MCF 10A (cell line): Measurements from ENCODE around the gene GLYATL3. TPM values are rescaled to one million over a fixed set of nuclear protein-coding genes. Genes with fewer than 3 reads are reported as not detected.

Source experiments
- BruUV-seq: library from RNA; stranded (reverse); fragments of 400-500 nt; replicated peaks from 2 replicates; lab custom pipeline; 2021; lab: Mats Ljungman, UMichigan
- CTCF ChIA-PET: fragments of 300-600 bp; sonication (Branson Sonifier 250); formaldehyde crosslinking; extraction: SDS; loops from one replicate; lab custom pipeline; 2021; ENCODE audit warnings: antibody characterized with exemption, inconsistent platforms; lab: Yijun Ruan, JAX
- POLR2A ChIA-PET: fragments of 300-600, 350-650 bp; sonication (Branson Sonifier 250); formaldehyde crosslinking; extraction: SDS; loops from one replicate; lab custom pipeline; 2020; ENCODE audit warnings: antibody characterized with exemption, inconsistent platforms; lab: Yijun Ruan, JAX
- DNase-seq: peaks from one replicate; pipeline ENCODE4 v3.0.0-alpha.2; 2018; ENCODE audit not compliant: unreplicated experiment
- H3K27ac Mint-ChIP-seq: one replicate; pipeline ENCODE4 v1.8.0; 2022; ENCODE audit warnings: mild to moderate bottlenecking, low read depth, mixed read lengths; ENCODE audit not compliant: unreplicated experiment
- H3K27me3 Mint-ChIP-seq: one replicate; pipeline ENCODE4 v1.8.0; 2022; ENCODE audit warnings: mixed read lengths; ENCODE audit not compliant: insufficient read depth, unreplicated experiment
- H3K36me3 Mint-ChIP-seq: one replicate; pipeline ENCODE4 v1.8.0; 2022; ENCODE audit warnings: mild to moderate bottlenecking, moderate library complexity, mixed read lengths; ENCODE audit not compliant: insufficient read depth, unreplicated experiment
- H3K4me1 Mint-ChIP-seq: one replicate; pipeline ENCODE4 v1.8.0; 2022; ENCODE audit warnings: mixed read lengths; ENCODE audit not compliant: insufficient read depth, unreplicated experiment
- H3K4me3 Mint-ChIP-seq: one replicate; pipeline ENCODE4 v1.8.0; 2022; ENCODE audit warnings: mild to moderate bottlenecking, moderate library complexity, mixed read lengths; ENCODE audit not compliant: unreplicated experiment
- H3K9me3 Mint-ChIP-seq: one replicate; pipeline ENCODE4 v1.8.0; 2022; ENCODE audit warnings: mixed read lengths; ENCODE audit not compliant: unreplicated experiment
- CTCF ChIP-seq: fragments of 200-600 bp; IDR thresholded peaks from one replicate; pipeline ENCODE4 v1.8.0; 2022; ENCODE audit warnings: antibody characterized with exemption, mild to moderate bottlenecking; ENCODE audit not compliant: unreplicated experiment
- intact Hi-C: fragments of 100-400 bp; cut with micrococcal nuclease; formaldehyde crosslinking; loops from 2 replicates; pipeline ENCODE4 v1.14.1; 2022
- total RNA-seq: library from RNA; stranded (reverse); gene quantifications from 2 replicates; pipeline ENCODE4 v1.2.3, GENCODE V29; 2022

Gene GLYATL3
- total RNA-seq, 1 experiment from 2014 or later: not detected

GRCh38 chr6:49462071-49462470, 37.7 kb upstream of the GLYATL3 start:
- ChIA-PET POLR2A (interaction anchor here (0.7 to 1.1 kb wide), 9 partner anchors 9 to 1762 kb away, joined by 3 to 5 read pairs (median 4); partner anchors contain the start of gene C6orf141), CTCF (interaction anchor here (0.6 to 3.9 kb wide), 5 partner anchors 9 to 220 kb away, joined by 3 to 25 read pairs (median 4); no protein-coding TSS in a partner anchor)
- intact Hi-C loops: loop anchor here (2.0 kb wide), 1 partner anchor 145 kb away; no protein-coding TSS in a partner anchor
- Mint-ChIP-seq H3K4me3 (peak overlapping the region; percentile 96), H3K36me3 (peaks cover 32% of the 10 kb centered on the region), H3K27me3 (no peaks in the 10 kb centered on the region), H3K9me3 (no peaks in the 10 kb centered on the region), H3K4me1 (peaks cover 13% of the 10 kb centered on the region), H3K27ac (peak overlapping the region; percentile 99)
- TF ChIP-seq CTCF: no peak
- no peak for DNase-seq
- BruUV-seq: no TSS peak

- BruUV-seq: TSS peak; percentile 67
- Mint-ChIP-seq H3K4me1 (peaks cover 14% of the 10 kb centered on the region), H3K9me3 (no peaks in the 10 kb centered on the region), H3K4me3 (peak overlapping the region; percentile 96), H3K27me3 (no peaks in the 10 kb centered on the region), H3K36me3 (peaks cover 27% of the 10 kb centered on the region), H3K27ac (peak overlapping the region; percentile 99)
- no peak for DNase-seq
- TF ChIP-seq CTCF: no peak
- POLR2A ChIA-PET: interaction anchor here (0.7 to 1.1 kb wide), 9 partner anchors 9 to 1763 kb away, joined by 3 to 5 read pairs (median 4); partner anchors contain the start of gene C6orf141
- intact Hi-C loops: loop anchor here (2.0 kb wide), 1 partner anchor 144 kb away; no protein-coding TSS in a partner anchor
- CTCF ChIA-PET: interaction anchor here (0.6 to 3.9 kb wide), 5 partner anchors 10 to 219 kb away, joined by 3 to 25 read pairs (median 4); no protein-coding TSS in a partner anchor
Measured at GRCh38 chr6:49462599-49462926, 37.2 kb upstream of the GLYATL3 start.

- Mint-ChIP-seq H3K27me3 (no peaks in the 10 kb centered on the region), H3K36me3 (peaks cover 22% of the 10 kb centered on the region), H3K9me3 (no peaks in the 10 kb centered on the region), H3K27ac (peak within 1 kb of the TSS; percentile 99), H3K4me1 (peaks cover 19% of the 10 kb centered on the region), H3K4me3 (peak within 1 kb of the TSS; percentile 96)
- peak; percentile 96 for DNase-seq
- POLR2A ChIA-PET: interaction anchor here (0.9 to 1.0 kb wide), 2 partner anchors 78 to 144 kb away, joined by 3 to 4 read pairs; no protein-coding TSS in a partner anchor
- no TSS peak for BruUV-seq
- intact Hi-C loops: loop anchor here (2.0 kb wide), 1 partner anchor 144 kb away; no protein-coding TSS in a partner anchor
- CTCF ChIA-PET: interaction anchor here (0.7 kb wide), 1 partner anchor 12 kb away, joined by 3 read pairs; no protein-coding TSS in a partner anchor
- TF ChIP-seq CTCF: no peak
Measured at GRCh38 chr6:49462927-49463611, 36.7 kb upstream of the GLYATL3 start, which contains the start of the genes CENPQ and MMUT. TSS of gene CENPQ (plus strand) at chr6:49463370. CDS start at chr6:49470177, 6,807 bp downstream. TSS of gene MMUT (minus strand) at chr6:49463253. CDS start at chr6:49459466, 3,787 bp downstream.

GRCh38 chr6:49463612-49463967, 36.1 kb upstream of the GLYATL3 start:
- Mint-ChIP-seq H3K4me1 (peaks cover 19% of the 10 kb centered on the region), H3K27me3 (no peaks in the 10 kb centered on the region), H3K4me3 (peak overlapping the region; percentile 96), H3K27ac (peak overlapping the region; percentile 99), H3K36me3 (peaks cover 17% of the 10 kb centered on the region), H3K9me3 (no peaks in the 10 kb centered on the region)
- TSS peak; percentile 79 for BruUV-seq
- ChIA-PET POLR2A (interaction anchor here (0.7 kb wide), 1 partner anchor 82 kb away, joined by 3 read pairs; no protein-coding TSS in a partner anchor), CTCF (no interaction called here)
- intact Hi-C loops: loop anchor here (2.0 kb wide), 1 partner anchor 143 kb away; no protein-coding TSS in a partner anchor
- no peak for TF ChIP-seq CTCF
- DNase-seq: no peak
